Ascending aorta (tissue), 2 donors: ENCODE data around the gene DLG1. TPM values are rescaled to one million over a fixed set of nuclear protein-coding genes. Genes with fewer than 3 reads are reported as not detected.

Source experiments
- DNase-seq, 2 donors: peaks; one replicate each; pipeline ENCODE4 v3.0.0-alpha.2; 2019; ENCODE audit warnings: low spot score in 2 of 2
- H3K27ac ChIP-seq, 2 donors: fragments of 200-600 bp; sonication (generic); one replicate each; pipeline ENCODE4 v1.5.1; 2016 to 2017; ENCODE audit warnings: mild to moderate bottlenecking in 1 of 2
- H3K27me3 ChIP-seq: fragments of 200-600 bp; sonication (generic); one replicate; pipeline ENCODE4 v1.5.1; 2017
- H3K36me3 ChIP-seq, 2 donors: fragments of 200-600 bp; sonication (generic); one replicate each; pipeline ENCODE4 v1.5.1; 2016
- H3K4me1 ChIP-seq, 2 donors: fragments of 200-600 bp; sonication (generic); one replicate each; pipeline ENCODE4 v1.5.1; 2016 to 2017; ENCODE audit warnings: mild to moderate bottlenecking in 1 of 2
- H3K4me3 ChIP-seq, 2 donors: fragments of 200-600 bp; sonication (generic); one replicate each; pipeline ENCODE4 v1.5.1; 2016 to 2017; ENCODE audit warnings: mild to moderate bottlenecking in 1 of 2
- H3K9me3 ChIP-seq, 2 donors: fragments of 200-600 bp; sonication (generic); one replicate each; pipeline ENCODE4 v1.5.1; 2016
- intact Hi-C: fragments of 100-400 bp; cut with DNase I; formaldehyde crosslinking; loops from one replicate; pipeline ENCODE4 v1.15.1; 2023
- total RNA-seq: library from RNA; depleted of rRNA; stranded (reverse); fragments of >200 nt; gene quantifications from one replicate; pipeline ENCODE4 v1.1.0, GENCODE V29; 2016
- TF ChIP-seq, protein P1 (sequence below), 3 experiments: fragments of 200-600 bp in 2 of 3; fragments of 450-650 bp in 1 of 3; sonication (generic) in 2 of 3; IDR thresholded peaks; one replicate each; pipeline ENCODE4 v1.5.1; 2016 to 2019; ENCODE audit warnings: antibody characterized with exemption in 3 of 3, mild to moderate bottlenecking in 1 of 3, moderate library complexity in 1 of 3

DLG1 gene
- total RNA-seq, 1 donor from 2014 or later: 31.0 TPM

DNA sequence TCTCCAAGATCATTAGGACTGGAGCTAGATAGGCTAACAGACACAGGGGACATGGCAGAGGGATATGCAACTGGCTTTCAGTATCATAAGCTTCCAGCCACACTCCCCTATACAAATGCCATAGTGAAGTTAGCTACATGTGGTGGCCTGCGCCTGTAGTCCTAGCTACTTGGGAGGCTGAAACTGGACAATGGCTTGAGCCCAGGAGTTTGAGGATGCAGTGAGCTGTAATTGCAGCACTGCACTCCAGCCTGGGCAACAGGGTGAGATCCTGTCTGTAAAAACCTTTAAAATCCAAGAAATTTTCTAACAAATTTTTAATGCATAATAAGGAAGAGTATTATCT, 37.3 kb downstream of the DLG1 start:
- Histone ChIP-seq H3K9me3 (no peaks in the 10 kb centered on the region), H3K27me3 (no peaks in the 10 kb centered on the region), H3K4me3 (no peak overlapping the region), H3K36me3 (no peaks in the 10 kb centered on the region), H3K4me1 (no peaks in the 10 kb centered on the region), H3K27ac (no peak overlapping the region)
- intact Hi-C loops: no loop called here
- no peak for DNase-seq
- TF ChIP-seq, protein P1, sequence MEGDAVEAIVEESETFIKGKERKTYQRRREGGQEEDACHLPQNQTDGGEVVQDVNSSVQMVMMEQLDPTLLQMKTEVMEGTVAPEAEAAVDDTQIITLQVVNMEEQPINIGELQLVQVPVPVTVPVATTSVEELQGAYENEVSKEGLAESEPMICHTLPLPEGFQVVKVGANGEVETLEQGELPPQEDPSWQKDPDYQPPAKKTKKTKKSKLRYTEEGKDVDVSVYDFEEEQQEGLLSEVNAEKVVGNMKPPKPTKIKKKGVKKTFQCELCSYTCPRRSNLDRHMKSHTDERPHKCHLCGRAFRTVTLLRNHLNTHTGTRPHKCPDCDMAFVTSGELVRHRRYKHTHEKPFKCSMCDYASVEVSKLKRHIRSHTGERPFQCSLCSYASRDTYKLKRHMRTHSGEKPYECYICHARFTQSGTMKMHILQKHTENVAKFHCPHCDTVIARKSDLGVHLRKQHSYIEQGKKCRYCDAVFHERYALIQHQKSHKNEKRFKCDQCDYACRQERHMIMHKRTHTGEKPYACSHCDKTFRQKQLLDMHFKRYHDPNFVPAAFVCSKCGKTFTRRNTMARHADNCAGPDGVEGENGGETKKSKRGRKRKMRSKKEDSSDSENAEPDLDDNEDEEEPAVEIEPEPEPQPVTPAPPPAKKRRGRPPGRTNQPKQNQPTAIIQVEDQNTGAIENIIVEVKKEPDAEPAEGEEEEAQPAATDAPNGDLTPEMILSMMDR (IDR thresholded peaks at IDR 0.05): no peak

- intact Hi-C loops: no loop called here
- no peak for DNase-seq
These were observed 37.8 kb downstream of the DLG1 start for GRCh38 chr3:197260491-197261163.

GRCh38 chr3:197259096-197259495, 39.3 kb downstream of the DLG1 start:
- Histone ChIP-seq H3K4me1 (no peaks in the 10 kb centered on the region), H3K36me3 (no peaks in the 10 kb centered on the region), H3K9me3 (no peaks in the 10 kb centered on the region), H3K27me3 (no peaks in the 10 kb centered on the region), H3K4me3 (no peak overlapping the region), H3K27ac (no peak overlapping the region)
- intact Hi-C loops: no loop called here
- DNase-seq: no peak
- TF ChIP-seq, protein P1 (IDR thresholded peaks at IDR 0.05): no peak

More at GRCh38 chr3:197260491-197261163, 37.8 kb downstream of the DLG1 start:
- Histone ChIP-seq H3K4me1 (no peaks in the 10 kb centered on the region), H3K27me3 (no peaks in the 10 kb centered on the region), H3K9me3 (no peaks in the 10 kb centered on the region), H3K4me3 (no peak overlapping the region), H3K27ac (no peak overlapping the region), H3K36me3 (no peaks in the 10 kb centered on the region)
- TF ChIP-seq, protein P1 (IDR thresholded peaks at IDR 0.05): no peak

DNA sequence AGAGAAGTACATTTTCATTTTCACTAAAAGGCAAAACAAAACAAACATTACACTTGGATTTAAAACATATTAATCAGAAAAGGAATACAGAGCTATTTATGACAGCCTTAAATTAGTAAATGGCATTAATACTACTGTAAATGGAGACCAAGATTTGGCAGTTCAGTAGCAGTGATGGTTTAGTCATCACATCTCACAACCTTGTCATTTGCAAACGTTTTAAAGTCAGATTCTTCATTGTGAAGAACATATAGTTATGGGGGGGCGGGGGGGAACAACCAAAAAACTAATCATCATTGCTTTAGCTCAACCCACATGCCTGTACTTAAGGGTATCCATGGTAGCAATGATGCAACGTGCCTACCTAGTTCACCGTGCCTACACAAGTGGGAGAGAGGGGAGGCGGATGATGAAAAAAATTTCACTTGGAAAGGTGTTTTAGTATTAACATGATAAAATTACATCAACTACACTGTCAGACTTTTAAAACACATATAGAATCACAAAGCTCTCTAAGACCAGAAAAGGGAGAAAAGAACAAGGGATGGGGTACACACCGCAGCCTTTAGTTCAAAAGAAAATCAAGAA, 40.1 kb downstream of the DLG1 start:
- intact Hi-C loops: no loop called here
- Histone ChIP-seq H3K27me3 (no peaks in the 10 kb centered on the region), H3K4me3 (no peak overlapping the region), H3K36me3 (no peaks in the 10 kb centered on the region), H3K27ac (no peak overlapping the region), H3K9me3 (no peaks in the 10 kb centered on the region), H3K4me1 (no peaks in the 10 kb centered on the region)
- TF ChIP-seq, protein P1 (IDR thresholded peaks at IDR 0.05): no peak
- no peak for DNase-seq

- no peaks in the 10 kb centered on the region for H3K4me1 ChIP-seq
- H3K36me3 ChIP-seq: no peaks in the 10 kb centered on the region
- intact Hi-C loops: loop anchor here (2.0 kb wide), 1 partner anchor 197 kb away; no protein-coding TSS in a partner anchor
- no peak for DNase-seq
- no peak overlapping the region for H3K4me3 ChIP-seq
- no peak overlapping the region for H3K27ac ChIP-seq
- H3K27me3 ChIP-seq: no peaks in the 10 kb centered on the region
- H3K9me3 ChIP-seq: no peaks in the 10 kb centered on the region
- TF ChIP-seq, protein P1 (IDR thresholded peaks at IDR 0.05): no peak
These were observed 40.7 kb downstream of the DLG1 start for GRCh38 chr3:197257711-197258110.
